Retinal pigment epithelial cell (primary cell): ENCODE results near the gene PELI3.
A peak's percentile ranks its signal among the peaks of the same experiment; 100 is the strongest.
"Not testable (repeated sequence)": the region's sequence is repeated elsewhere in the genome, so short reads cannot be mapped to it uniquely, and the experiment has no call there.

Source experiments
- DNase-seq: peaks from one replicate; pipeline ENCODE4 v3.0.0-alpha.2; 2010; ENCODE audit warnings: low read depth
- H3K4me3 ChIP-seq: 2 replicates; pipeline ENCODE4 v1.5.1; 2011; ENCODE audit warnings: mild to moderate bottlenecking, low read length, control low read depth, moderate library complexity
- TF ChIP-seq, protein P1 (sequence below): conservative IDR thresholded peaks from 2 replicates; pipeline ENCODE4 v1.5.1; 2011; ENCODE audit warnings: low read depth, low read length, control low read depth, inconsistent platforms

PELI3 gene

DNA sequence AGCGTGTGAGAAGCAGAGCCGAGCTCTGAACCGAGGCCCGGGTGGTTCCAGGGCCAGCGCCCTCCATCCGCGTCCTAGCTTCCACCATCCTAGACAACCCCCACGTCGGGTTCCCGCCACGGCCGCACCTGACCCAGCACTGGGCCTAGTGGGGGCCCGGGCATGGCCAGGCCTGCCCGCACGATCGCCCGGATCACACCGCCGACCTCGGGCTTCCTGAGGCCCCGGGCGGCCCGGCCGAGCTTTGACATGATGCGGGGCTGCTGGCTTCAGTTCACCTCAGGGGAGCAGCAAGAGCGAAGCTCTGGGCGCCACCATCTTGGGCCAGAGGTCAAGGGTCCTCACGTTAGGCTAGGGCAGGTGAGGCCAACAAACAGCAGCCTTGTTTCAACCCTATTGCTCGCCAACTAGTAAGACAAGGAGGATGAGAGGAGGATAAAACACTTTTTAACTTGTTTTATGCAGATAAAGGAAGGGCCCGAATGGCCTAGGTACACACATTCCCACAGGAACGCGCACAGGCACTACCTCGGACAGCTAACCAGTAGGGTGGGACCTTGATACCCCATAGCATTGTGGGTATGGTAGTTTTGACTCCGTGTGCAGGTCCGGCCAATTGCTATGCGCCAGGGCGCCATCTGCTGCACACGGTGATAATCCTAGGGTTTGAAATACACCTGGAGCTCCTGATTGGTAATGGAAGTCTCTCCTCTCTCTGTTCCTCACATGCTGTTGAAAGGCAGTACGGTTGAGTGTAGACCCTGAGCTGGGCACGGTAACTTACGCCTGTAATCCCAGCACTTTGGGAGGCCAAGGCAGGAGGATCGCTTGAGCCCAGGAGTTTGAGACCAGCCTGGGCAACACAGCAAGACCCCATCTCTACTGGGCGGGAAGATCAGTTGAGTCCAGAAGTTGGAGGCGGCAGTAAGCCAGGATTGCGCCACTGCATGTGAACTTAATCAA is 27.9 kb upstream of the PELI3 start, which contains the start of gene MRPL11:
Gene MRPL11, minus strand, starts transcription at position 345 of the 963 bp plus-strand sequence. Its CDS starts 94 bp downstream, at position 251.
- H3K4me3 ChIP-seq, result peak within 1 kb of the TSS; percentile 58
- DNase-seq, result peak; percentile 81
- TF ChIP-seq, protein P1, sequence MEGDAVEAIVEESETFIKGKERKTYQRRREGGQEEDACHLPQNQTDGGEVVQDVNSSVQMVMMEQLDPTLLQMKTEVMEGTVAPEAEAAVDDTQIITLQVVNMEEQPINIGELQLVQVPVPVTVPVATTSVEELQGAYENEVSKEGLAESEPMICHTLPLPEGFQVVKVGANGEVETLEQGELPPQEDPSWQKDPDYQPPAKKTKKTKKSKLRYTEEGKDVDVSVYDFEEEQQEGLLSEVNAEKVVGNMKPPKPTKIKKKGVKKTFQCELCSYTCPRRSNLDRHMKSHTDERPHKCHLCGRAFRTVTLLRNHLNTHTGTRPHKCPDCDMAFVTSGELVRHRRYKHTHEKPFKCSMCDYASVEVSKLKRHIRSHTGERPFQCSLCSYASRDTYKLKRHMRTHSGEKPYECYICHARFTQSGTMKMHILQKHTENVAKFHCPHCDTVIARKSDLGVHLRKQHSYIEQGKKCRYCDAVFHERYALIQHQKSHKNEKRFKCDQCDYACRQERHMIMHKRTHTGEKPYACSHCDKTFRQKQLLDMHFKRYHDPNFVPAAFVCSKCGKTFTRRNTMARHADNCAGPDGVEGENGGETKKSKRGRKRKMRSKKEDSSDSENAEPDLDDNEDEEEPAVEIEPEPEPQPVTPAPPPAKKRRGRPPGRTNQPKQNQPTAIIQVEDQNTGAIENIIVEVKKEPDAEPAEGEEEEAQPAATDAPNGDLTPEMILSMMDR, result peak; percentile 76

DNA sequence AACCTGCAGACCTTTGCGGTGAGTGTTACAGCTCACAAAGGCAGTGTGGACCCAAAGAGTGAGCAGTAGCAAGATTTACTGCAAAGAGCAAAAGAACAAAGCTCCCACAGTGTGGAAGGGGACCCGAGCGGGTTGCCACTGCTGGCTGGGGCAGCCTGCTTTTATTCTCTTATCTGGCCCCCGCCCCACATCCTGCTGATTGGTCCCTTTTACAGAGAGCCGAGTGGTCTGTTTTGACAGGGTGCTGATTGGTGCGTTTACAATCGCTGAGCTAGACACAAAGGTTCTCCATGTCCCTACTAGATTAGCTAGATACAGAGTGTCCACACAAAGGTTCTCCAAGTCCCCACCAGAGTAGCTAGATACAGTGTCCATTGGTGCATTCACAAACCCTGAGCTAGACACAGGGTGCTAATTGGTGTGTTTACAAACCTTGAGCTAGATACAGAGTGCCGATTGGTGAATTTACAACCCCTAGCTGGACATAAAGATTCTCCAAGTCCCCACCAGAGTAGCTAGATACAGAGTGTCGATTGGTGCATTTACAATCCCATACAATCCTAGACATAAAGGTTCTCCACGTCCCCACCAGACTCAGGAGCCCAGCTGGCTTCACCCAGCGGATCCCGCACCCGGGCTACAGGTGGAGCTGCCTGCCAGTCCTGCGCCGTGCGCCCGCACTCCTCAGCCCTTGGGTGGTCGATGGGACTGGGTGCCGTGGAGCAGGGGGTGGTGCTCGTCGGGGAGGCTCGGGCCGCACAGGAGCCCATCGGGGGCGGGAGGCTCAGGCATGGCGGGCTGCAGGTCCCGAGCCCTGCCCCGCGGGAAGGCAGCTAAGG is 26.4 kb upstream of the PELI3 start:
- DNase-seq, H3K4me3 ChIP-seq: not testable (repeated sequence)

DNA sequence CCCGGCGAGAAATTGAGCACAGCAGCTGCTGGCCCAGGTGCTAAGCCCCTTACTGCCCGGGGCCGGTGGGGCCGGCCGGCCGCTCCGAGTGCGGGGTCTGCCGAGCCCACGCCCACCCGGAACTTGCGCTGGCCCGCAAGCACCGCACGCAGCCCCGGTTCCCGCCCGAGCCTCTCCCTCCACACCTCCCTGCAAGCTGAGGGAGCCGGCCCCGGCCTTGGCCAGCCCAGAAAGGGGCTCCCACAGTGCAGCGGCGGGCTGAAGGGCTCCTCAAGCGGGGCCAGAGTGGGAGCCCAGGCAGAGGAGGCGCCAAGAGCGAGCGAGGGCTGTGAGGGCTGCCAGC is 25.8 kb upstream of the PELI3 start:
- not testable (repeated sequence) for DNase-seq, H3K4me3 ChIP-seq

DNA sequence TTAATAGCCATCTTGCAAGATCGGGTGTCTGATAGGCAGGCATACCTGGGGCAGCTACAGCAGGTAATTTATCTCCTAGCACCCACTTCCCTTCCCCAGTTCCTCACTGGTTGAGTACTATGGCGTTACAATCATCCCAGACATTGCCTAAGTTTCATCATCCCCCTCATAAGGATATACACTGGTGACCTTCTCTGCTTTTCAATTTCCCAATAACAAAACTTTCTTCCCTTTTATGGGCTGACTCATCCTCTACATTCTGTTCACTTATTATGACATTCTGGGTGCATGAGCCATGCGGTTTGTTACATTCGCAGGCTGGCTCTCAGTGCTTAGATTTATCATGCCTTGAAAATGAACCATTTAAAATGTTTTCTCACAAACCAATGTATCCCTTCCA is 23.1 kb upstream of the PELI3 start:
- TF ChIP-seq, protein P1, result no peak
- no peak overlapping the region for H3K4me3 ChIP-seq
- DNase-seq, result no peak

DNA sequence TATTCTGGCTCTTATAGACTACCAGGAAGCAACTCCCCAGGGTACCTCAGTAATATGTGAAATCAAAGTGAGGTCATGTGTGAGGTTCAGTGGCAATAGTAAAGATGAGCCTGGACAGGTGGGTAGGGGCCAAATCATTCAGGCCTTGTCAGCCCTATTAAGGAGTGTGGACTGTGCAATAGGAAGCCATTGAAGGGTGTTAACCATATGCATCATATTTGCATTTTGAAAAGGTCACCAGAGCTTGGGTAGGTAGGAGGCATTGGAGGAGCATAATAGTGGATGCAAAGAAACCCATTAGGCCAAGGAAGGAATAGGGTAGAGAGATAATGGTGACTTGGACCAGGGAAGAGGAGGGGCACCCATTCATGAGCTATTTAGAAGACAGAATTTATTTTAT is 19.7 kb upstream of the PELI3 start:
- TF ChIP-seq, protein P1, result no peak
- no peak for DNase-seq
- no peak overlapping the region for H3K4me3 ChIP-seq

DNA sequence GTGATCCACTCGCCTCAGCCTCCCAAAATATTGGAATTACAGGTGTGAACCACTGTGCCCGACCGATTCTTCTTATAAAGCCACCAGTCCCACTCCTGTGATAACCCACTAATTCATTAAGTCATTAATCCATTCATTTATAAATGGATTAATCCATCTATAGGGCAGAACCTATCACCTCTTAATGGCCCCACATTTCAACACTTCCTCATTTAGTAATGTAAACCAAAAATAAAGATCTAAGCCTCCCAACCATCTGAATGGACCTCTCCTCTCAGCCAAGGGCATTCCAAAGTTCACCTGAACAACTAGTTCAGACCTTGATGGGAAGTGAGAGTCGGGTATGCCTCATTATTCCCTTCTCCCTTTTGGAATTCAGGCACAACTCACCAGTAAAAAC is 18.2 kb upstream of the PELI3 start:
- no peak overlapping the region for H3K4me3 ChIP-seq
- TF ChIP-seq, protein P1, result no peak
- DNase-seq, result no peak

DNA sequence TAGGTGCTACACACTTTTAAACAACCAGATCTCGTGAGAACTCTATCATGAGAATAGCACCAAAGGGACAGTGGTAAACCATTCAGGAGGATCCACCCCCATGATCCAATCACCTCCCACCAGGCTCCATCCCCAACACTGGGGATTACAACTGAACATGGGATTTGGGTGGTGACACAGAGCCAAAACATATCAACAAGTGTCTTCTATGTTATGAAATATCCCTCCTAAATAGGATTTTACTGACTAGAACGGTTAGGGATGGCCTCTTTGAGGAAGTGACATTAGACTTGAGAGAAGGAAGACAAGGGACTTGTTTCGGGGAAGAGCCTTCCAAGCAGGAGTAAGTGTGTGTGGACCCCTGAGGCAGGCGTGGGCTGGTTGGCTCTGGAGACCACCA is 16.1 kb upstream of the PELI3 start:
- no peak for DNase-seq
- no peak overlapping the region for H3K4me3 ChIP-seq
- TF ChIP-seq, protein P1, result no peak

DNA sequence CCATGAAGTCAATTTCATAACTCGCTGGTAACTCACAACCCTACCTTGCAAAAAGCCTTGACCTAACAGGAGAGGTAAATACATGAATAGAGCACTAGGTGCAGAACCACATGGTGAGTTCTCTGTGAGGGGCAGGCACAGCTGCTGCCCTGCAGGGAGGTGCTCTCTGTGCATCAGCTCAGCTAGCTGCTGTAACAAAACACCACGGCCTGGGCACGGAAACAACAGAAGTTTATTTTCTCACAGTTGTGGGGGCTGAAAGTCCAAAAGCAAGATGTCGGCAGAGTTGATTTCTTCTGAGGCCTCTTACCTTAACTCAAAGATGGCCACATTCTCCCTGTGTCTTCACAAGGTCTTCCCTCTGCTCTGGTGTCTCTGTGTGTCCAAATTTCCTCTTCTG is 15.0 kb upstream of the PELI3 start:
- no peak overlapping the region for H3K4me3 ChIP-seq
- TF ChIP-seq, protein P1, result no peak
- DNase-seq, result no peak
